Fibroblast of lung (primary cell): ENCODE results near the gene PRRT1.

ENCODE experiments used
- CTCF ChIP-seq, 2 donors: IDR thresholded peaks in 1 of 2; conservative IDR thresholded peaks in 1 of 2; 1 replicate in 1 of 2; 2 replicates in 1 of 2; pipeline ENCODE4 v1.5.1; 2011 to 2012; ENCODE audit warnings: low read length in 2 of 2, control low read depth in 1 of 2, inconsistent platforms in 1 of 2, low read depth in 1 of 2, mild to moderate bottlenecking in 1 of 2
- EZH2 ChIP-seq: IDR thresholded peaks from 2 replicates; pipeline ENCODE4 v1.5.1; 2012; ENCODE audit warnings: low read length, control low read depth, mild to moderate bottlenecking; ENCODE audit errors: missing control alignments

- no peak for TF ChIP-seq CTCF (conservative IDR thresholded peaks at IDR 0.05 in 1 of 2, IDR thresholded peaks at IDR 0.05 in 1 of 2; ENCODE audit: low read depth in 1 of 2, low read length in 2 of 2)
- TF ChIP-seq EZH2: no peak
These were observed 2.5 kb downstream of the PRRT1 start for GRCh38 chr6:32149092-32149755.
